Astrocyte of the spinal cord (primary cell): ENCODE measurements around the gene AAMP.
A peak's percentile ranks its signal among the peaks of the same experiment; 100 is the strongest.

Experiments
- DNase-seq: peaks from one replicate; pipeline ENCODE4 v3.0.0; 2011; ENCODE audit warnings: low read depth, low spot score
- H3K4me3 ChIP-seq: 2 replicates; pipeline ENCODE4 v1.5.1; 2011; ENCODE audit warnings: low read depth, mild to moderate bottlenecking, low read length, moderate library complexity
- CTCF ChIP-seq: IDR thresholded peaks from 2 replicates; pipeline ENCODE4 v1.5.1; 2012; ENCODE audit warnings: low read depth, mild to moderate bottlenecking, low read length, inconsistent platforms
- in situ Hi-C: cut with HindIII; loops from 2 replicates; pipeline ENCODE4 v1.10.0; 2017; ENCODE audit warnings: low sequenced_read_pairs

Gene AAMP

GRCh38 chr2:218294430-218295022 is 24.6 kb upstream of the AAMP start:
- no peak for TF ChIP-seq CTCF
- no peak for DNase-seq
- in situ Hi-C loops = no loop called here

GRCh38 chr2:218293715-218294429 is 23.9 kb upstream of the AAMP start:
- TF ChIP-seq CTCF = no peak
- in situ Hi-C loops = no loop called here
- DNase-seq = no peak
- no peak overlapping the region for H3K4me3 ChIP-seq

More at GRCh38 chr2:218294430-218295022, 24.6 kb upstream of the AAMP start:
- H3K4me3 ChIP-seq = no peak overlapping the region

GRCh38 chr2:218292048-218293014 is 22.4 kb upstream of the AAMP start, which contains the start of gene TMBIM1:
TSS of gene TMBIM1 (minus strand) at chr2:218292503. CDS start at chr2:218282141, 10,362 bp downstream.
- peak; percentile 59 for DNase-seq
- TF ChIP-seq CTCF = peak; percentile 54

GRCh38 chr2:218291318-218292047 is 21.5 kb upstream of the AAMP start:
- TF ChIP-seq CTCF = no peak
- in situ Hi-C loops = no loop called here
- DNase-seq = no peak
- H3K4me3 ChIP-seq = peak overlapping the region; percentile 77

More at GRCh38 chr2:218292048-218293014, 22.4 kb upstream of the AAMP start, which contains the start of gene TMBIM1:
- in situ Hi-C loops = no loop called here
- H3K4me3 ChIP-seq = peak within 1 kb of the TSS; percentile 77

GRCh38 chr2:218290316-218291261 is 20.7 kb upstream of the AAMP start:
- TF ChIP-seq CTCF = no peak
- H3K4me3 ChIP-seq = peak overlapping the region; percentile 77
- DNase-seq = no peak
- in situ Hi-C loops = no loop called here
